Loucy (cell line): ENCODE results near the gene CEPT1.
A peak's percentile ranks its signal among the peaks of the same experiment; 100 is the strongest.

Source experiments
- H2AFZ ChIP-seq: fragments of 200-600 bp; sonication (generic); 2 replicates; pipeline ENCODE4 v1.6.0; 2016; ENCODE audit warnings: antibody characterized with exemption, mild to moderate bottlenecking, low read length, moderate library complexity
- H3F3A ChIP-seq: fragments of 200-600 bp; 2 replicates; pipeline ENCODE4 v1.6.0; 2016; ENCODE audit warnings: antibody characterized with exemption, low read depth, mild to moderate bottlenecking
- H3K27me3 ChIP-seq: fragments of 200-600 bp; sonication (generic); 2 replicates; pipeline ENCODE4 v1.6.1; 2014; ENCODE audit warnings: low read length, mild to moderate bottlenecking; ENCODE audit not compliant: insufficient read depth, poor library complexity, severe bottlenecking
- H3K36me3 ChIP-seq: fragments of 200-600 bp; sonication (generic); 2 replicates; pipeline ENCODE4 v1.6.1; 2016; ENCODE audit warnings: low read length; ENCODE audit not compliant: insufficient read depth
- H3K4me1 ChIP-seq: fragments of 200-600 bp; sonication (generic); 2 replicates; pipeline ENCODE4 v1.5.1; 2014; ENCODE audit warnings: low read length, mild to moderate bottlenecking; ENCODE audit not compliant: insufficient read depth, poor library complexity, severe bottlenecking
- H3K4me2 ChIP-seq: fragments of 200-600 bp; sonication (generic); 2 replicates; pipeline ENCODE4 v1.6.0; 2014; ENCODE audit warnings: antibody characterized with exemption, low read length, low read depth, mild to moderate bottlenecking; ENCODE audit not compliant: poor library complexity, severe bottlenecking
- H3K4me3 ChIP-seq: fragments of 200-600 bp; sonication (generic); 2 replicates; pipeline ENCODE4 v1.5.1; 2014; ENCODE audit warnings: low read length, mild to moderate bottlenecking, mixed read lengths; ENCODE audit not compliant: poor library complexity, severe bottlenecking
- H3K79me2 ChIP-seq: fragments of 200-600 bp; sonication (generic); 2 replicates; pipeline ENCODE4 v1.6.1; 2014; ENCODE audit warnings: low read length; ENCODE audit not compliant: insufficient read depth
- H3K9ac ChIP-seq: fragments of 200-600 bp; sonication (generic); 2 replicates; pipeline ENCODE4 v1.6.0; 2014; ENCODE audit warnings: mild to moderate bottlenecking, low read depth, low read length, moderate library complexity; ENCODE audit not compliant: poor library complexity, severe bottlenecking
- H3K9me2 ChIP-seq: fragments of 200-600 bp; sonication (generic); replicated peaks from 2 replicates; pipeline ENCODE4 v1.6.1; 2016; ENCODE audit warnings: low read depth, low read length, mixed read lengths
- H3K9me3 ChIP-seq: fragments of 200-600 bp; sonication (generic); 2 replicates; pipeline ENCODE4 v1.6.1; 2014; ENCODE audit warnings: mild to moderate bottlenecking, antibody characterized with exemption, low read length, low read depth; ENCODE audit not compliant: insufficient read depth
- H4K20me1 ChIP-seq: fragments of 200-600 bp; sonication (generic); 2 replicates; pipeline ENCODE4 v1.6.0; 2014; ENCODE audit warnings: antibody characterized with exemption, low read length, mild to moderate bottlenecking; ENCODE audit not compliant: insufficient read depth, poor library complexity, severe bottlenecking
- EZH2phosphoT487 ChIP-seq: fragments of 200-600 bp; IDR thresholded peaks from 2 replicates; pipeline ENCODE4 v1.6.1; 2018; ENCODE audit warnings: antibody characterized with exemption, mild to moderate bottlenecking, moderate library complexity, borderline replicate concordance
- TF ChIP-seq, protein P1 (sequence below): fragments of 200-600 bp; sonication (generic); conservative IDR thresholded peaks from 2 replicates; pipeline ENCODE4 v1.5.1; 2014; ENCODE audit warnings: mild to moderate bottlenecking, antibody characterized with exemption, low read length

The CEPT1 gene

DNA sequence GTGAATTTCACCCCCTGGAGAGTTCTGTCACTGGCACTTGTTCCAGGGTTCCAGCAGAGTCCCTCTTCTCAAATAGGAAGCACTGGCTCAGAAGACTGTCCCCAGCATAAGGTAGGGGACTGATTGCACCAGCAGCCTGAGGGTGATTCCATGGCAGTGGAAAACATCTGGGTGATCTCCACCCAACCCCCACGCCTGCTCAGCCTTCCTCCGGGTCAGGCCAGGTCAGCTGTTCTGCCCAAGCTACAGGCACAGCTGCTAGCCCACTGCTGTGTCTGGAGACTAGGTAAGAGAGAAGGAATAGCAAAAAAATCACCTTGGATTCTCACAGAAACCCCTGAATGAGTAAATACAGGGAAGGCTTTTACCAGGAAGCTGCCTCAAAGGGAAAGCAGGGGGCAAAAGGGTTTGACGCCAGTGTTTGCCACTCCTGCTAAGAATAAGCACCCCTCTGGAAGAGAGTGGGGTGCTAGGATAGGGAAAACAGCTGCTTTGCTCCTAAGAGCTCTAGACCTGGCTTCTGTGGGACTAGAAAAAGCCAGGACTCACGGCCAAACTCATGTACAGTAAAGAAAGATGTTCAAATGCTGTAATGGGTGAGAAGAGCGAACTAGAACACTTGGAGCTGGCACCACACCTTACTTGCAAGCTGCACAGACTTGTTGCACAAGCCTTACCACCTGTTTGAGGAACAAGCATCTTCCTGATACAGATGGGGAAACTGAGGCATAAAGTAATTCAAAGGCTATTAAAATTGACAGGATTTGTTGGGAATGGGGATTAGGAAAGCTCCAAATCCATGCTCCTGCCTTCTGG, 61.5 kb downstream of the CEPT1 start:
- H3K36me3 ChIP-seq, result no peaks in the 10 kb centered on the region
- H3K9me3 ChIP-seq, result no peaks in the 10 kb centered on the region
- no peaks in the 10 kb centered on the region for H4K20me1 ChIP-seq
- H3K4me1 ChIP-seq, result peaks cover 89% of the 10 kb centered on the region
- H3K9ac ChIP-seq, result peak overlapping the region; percentile 75
- no peak overlapping the region for H3K4me3 ChIP-seq
- H3K79me2 ChIP-seq, result no peaks in the 10 kb centered on the region
- H2AFZ ChIP-seq, result no peak overlapping the region
- H3K4me2 ChIP-seq, result no peak overlapping the region
- TF ChIP-seq, protein P1, sequence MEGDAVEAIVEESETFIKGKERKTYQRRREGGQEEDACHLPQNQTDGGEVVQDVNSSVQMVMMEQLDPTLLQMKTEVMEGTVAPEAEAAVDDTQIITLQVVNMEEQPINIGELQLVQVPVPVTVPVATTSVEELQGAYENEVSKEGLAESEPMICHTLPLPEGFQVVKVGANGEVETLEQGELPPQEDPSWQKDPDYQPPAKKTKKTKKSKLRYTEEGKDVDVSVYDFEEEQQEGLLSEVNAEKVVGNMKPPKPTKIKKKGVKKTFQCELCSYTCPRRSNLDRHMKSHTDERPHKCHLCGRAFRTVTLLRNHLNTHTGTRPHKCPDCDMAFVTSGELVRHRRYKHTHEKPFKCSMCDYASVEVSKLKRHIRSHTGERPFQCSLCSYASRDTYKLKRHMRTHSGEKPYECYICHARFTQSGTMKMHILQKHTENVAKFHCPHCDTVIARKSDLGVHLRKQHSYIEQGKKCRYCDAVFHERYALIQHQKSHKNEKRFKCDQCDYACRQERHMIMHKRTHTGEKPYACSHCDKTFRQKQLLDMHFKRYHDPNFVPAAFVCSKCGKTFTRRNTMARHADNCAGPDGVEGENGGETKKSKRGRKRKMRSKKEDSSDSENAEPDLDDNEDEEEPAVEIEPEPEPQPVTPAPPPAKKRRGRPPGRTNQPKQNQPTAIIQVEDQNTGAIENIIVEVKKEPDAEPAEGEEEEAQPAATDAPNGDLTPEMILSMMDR, result no peak
- no peak for TF ChIP-seq EZH2phosphoT487
- H3K9me2 ChIP-seq, result no peaks in the 10 kb centered on the region
- no peaks in the 10 kb centered on the region for H3K27me3 ChIP-seq
- no peaks in the 10 kb centered on the region for H3F3A ChIP-seq

DNA sequence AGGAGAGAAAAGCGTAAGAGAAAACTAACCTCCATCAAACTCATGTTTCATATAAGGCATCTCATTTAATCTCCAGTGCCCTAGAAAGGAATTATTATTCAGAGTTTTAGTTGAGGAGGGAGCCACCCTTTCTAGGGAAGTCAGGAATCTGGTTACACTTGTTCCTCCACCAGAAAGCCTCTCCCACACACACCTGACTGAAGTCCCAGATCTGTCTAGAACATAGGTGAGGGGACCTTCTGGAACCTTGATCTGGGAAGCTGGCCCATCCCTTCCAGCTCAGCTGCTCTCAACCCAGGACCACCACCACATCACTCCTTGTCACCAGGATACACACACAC, 62.3 kb downstream of the CEPT1 start:
- no peaks in the 10 kb centered on the region for H3K79me2 ChIP-seq
- no peak for TF ChIP-seq EZH2phosphoT487
- TF ChIP-seq, protein P1, result no peak
- H3K4me1 ChIP-seq, result peaks cover 95% of the 10 kb centered on the region
- H3K4me2 ChIP-seq, result peak overlapping the region; percentile 14
- H3K9ac ChIP-seq, result peak overlapping the region; percentile 75
- no peaks in the 10 kb centered on the region for H3F3A ChIP-seq
- no peaks in the 10 kb centered on the region for H3K27me3 ChIP-seq
- no peak overlapping the region for H2AFZ ChIP-seq
- no peaks in the 10 kb centered on the region for H3K36me3 ChIP-seq
- H3K9me3 ChIP-seq, result no peaks in the 10 kb centered on the region
- no peaks in the 10 kb centered on the region for H3K9me2 ChIP-seq
- H3K4me3 ChIP-seq, result no peak overlapping the region
- no peaks in the 10 kb centered on the region for H4K20me1 ChIP-seq

DNA sequence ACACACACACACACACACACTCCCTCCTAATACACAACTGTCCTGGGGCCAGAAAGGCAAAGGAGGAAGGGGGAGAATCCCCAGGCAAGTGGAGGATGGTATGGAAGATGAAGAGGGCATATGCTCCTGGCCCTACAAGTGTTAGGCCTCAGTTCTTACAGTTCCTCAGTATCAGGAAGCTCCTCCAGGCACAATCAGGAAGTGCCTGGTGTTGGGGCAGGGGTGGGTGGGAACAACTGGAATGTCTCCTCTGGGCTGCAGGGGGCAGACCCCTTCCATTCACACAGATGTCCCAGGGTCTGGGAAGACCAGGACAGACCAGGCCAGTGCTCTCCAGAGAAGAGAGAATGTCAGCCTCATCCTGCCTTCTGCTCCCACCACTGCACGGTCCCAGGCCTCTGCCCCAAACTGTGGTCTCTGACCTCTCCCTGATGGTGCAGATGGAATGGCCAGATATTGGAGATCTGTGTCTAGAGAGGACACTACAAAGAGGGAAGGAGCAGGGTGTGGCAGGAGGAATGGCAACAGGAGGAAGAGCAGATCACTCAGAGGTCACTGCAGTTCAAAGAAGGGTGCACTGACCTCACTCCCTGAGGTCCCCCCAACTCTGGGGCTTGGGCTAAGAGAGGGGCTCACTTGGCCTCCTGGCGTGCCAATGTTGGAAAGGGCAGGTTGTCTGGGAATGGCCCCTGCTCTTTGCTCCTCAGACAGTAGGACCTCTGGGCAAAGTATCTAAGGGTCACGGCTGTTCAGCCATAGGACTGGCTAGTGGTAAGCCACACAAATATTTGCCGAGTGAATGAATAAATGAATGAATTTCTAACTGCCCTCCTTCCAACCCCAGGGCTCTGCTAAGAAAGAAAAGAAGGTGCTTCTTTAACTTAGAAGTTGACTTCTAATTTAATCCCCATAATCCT, 62.9 kb downstream of the CEPT1 start:
- Histone ChIP-seq H3K4me1 (peaks cover 96% of the 10 kb centered on the region), H3F3A (0 out of 2 replicates have a peak, but pooled peaks cover under 1% of the 10 kb centered on the region), H3K9ac (peak overlapping the region; percentile 75), H3K4me2 (peak overlapping the region; percentile 58), H3K79me2 (no peaks in the 10 kb centered on the region), H3K9me3 (no peaks in the 10 kb centered on the region), H2AFZ (no peak overlapping the region), H3K36me3 (no peaks in the 10 kb centered on the region), H3K9me2 (no peaks in the 10 kb centered on the region), H3K4me3 (peak overlapping the region; percentile 23), H4K20me1 (no peaks in the 10 kb centered on the region), H3K27me3 (no peaks in the 10 kb centered on the region)
- TF ChIP-seq EZH2phosphoT487, result no peak
- TF ChIP-seq, protein P1, result no peak
